AG04449 (cell line): Measurements from ENCODE around the gene OGT.
"Not testable (repeated sequence)": the region's sequence is repeated elsewhere in the genome, so short reads cannot be mapped to it uniquely, and the experiment has no call there.

Source experiments
- CTCF ChIA-PET: fragments of 350-600 bp; formaldehyde crosslinking; extraction: SDS; loops from one replicate; lab custom pipeline; 2021; ENCODE audit warnings: antibody characterized with exemption; lab: Yijun Ruan, JAX
- POLR2A ChIA-PET: fragments of 400-600, 350-600 bp; formaldehyde crosslinking; extraction: SDS; loops from one replicate; lab custom pipeline; 2020; ENCODE audit warnings: antibody characterized with exemption, inconsistent platforms; lab: Yijun Ruan, JAX
- DNase-seq: peaks from one replicate; pipeline ENCODE4 v3.0.0-alpha.2; 2010; ENCODE audit warnings: low read depth, low spot score
- H3K4me3 ChIP-seq: 2 replicates; pipeline ENCODE4 v1.5.1; 2011; ENCODE audit warnings: low read depth, mild to moderate bottlenecking, control low read depth, low read length
- TF ChIP-seq, protein P1 (sequence below): IDR thresholded peaks from one replicate; pipeline ENCODE4 v1.5.1; 2011; ENCODE audit warnings: mild to moderate bottlenecking, moderate library complexity, low read length, control low read depth, inconsistent platforms; ENCODE audit not compliant: insufficient read depth; ENCODE audit errors: missing control alignments

Gene OGT

DNA sequence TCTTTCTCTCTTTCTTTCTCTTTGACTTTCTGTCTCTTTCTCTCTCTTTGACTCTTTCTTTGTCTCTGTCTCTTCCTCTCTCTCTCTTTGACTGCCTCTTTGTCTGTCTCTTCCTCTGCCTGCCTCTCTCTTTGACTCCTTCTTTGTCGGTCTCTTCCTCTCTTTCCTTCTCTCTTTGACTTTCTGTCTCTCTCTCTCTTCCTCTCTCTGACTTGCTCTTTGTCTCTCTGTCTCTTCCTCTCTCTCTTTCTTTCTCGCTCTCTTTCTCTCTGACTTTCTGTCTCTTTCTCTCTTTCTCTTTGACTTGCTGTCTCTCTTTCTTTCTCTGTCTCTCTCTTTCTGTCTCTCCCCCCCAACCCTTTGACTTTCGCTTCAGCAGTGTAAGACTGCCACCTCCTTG is 36.4 kb upstream of the OGT start:
- POLR2A ChIA-PET: no interaction called here
- CTCF ChIA-PET: no interaction called here
- no peak for DNase-seq
- no peak overlapping the region for H3K4me3 ChIP-seq
- TF ChIP-seq, protein P1, sequence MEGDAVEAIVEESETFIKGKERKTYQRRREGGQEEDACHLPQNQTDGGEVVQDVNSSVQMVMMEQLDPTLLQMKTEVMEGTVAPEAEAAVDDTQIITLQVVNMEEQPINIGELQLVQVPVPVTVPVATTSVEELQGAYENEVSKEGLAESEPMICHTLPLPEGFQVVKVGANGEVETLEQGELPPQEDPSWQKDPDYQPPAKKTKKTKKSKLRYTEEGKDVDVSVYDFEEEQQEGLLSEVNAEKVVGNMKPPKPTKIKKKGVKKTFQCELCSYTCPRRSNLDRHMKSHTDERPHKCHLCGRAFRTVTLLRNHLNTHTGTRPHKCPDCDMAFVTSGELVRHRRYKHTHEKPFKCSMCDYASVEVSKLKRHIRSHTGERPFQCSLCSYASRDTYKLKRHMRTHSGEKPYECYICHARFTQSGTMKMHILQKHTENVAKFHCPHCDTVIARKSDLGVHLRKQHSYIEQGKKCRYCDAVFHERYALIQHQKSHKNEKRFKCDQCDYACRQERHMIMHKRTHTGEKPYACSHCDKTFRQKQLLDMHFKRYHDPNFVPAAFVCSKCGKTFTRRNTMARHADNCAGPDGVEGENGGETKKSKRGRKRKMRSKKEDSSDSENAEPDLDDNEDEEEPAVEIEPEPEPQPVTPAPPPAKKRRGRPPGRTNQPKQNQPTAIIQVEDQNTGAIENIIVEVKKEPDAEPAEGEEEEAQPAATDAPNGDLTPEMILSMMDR: no peak

DNA sequence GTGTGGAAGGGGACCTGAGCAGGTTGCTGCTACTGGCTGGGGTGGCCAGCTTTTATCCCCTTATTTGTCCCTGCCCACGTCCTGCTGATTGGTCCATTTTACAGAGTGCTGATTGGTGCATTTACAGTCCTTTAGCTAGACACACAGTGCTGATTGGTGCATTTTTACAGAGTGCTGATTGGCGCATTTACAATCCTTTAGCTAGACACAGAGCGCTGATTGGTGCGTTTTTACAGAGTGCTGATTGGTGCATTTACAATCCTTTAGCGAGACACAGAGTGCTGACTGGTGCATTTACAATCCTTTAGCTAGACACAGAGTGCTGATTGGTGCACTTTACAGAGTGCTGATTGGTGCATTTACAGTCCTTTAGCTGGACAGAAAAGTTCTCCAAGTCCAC is 30.8 kb upstream of the OGT start:
- CTCF ChIA-PET, POLR2A ChIA-PET, DNase-seq, H3K4me3 ChIP-seq: not testable (repeated sequence)

DNA sequence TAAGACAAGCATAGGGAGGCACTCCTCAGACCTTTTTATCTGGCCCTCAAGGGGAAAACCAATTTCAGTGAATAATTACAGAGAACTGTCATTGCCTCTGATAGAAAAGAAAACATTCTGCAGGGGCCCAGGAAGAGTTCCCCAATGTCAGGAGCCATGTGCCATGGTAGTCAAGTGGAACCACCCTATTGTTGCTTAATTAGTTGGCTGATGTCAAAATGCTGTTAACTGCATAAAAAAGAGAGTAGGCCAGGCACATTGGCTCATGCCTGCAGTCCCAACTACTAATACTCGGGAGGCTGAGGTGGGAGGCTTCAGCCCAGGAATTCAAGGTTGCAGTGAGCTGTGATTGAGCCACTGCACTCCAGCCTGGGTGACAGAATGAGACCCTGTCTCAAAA is 28.6 kb upstream of the OGT start:
- POLR2A ChIA-PET: no interaction called here
- no peak overlapping the region for H3K4me3 ChIP-seq
- CTCF ChIA-PET: no interaction called here
- DNase-seq: no peak
- TF ChIP-seq, protein P1: no peak

DNA sequence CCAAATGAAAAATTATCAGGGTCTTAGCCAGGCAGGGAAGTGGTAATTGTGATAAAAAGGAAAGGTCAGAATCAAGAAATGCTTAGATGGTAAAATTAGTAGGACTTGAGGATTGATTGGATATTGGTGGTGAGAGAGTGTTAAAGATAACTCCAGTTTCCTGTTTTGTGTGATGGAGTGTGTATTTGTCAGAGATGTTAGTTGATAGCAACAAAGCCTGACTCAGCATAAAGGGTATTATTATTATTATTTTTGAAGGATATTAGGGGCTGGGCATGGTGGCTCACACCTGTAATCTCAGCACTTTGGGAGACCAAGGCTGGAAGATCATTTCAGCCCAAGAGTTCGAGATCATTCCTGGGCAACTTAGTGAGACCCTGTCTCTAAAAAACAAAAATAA is 23.6 kb upstream of the OGT start:
- POLR2A ChIA-PET: no interaction called here
- no peak overlapping the region for H3K4me3 ChIP-seq
- TF ChIP-seq, protein P1: no peak
- CTCF ChIA-PET: no interaction called here
- no peak for DNase-seq

DNA sequence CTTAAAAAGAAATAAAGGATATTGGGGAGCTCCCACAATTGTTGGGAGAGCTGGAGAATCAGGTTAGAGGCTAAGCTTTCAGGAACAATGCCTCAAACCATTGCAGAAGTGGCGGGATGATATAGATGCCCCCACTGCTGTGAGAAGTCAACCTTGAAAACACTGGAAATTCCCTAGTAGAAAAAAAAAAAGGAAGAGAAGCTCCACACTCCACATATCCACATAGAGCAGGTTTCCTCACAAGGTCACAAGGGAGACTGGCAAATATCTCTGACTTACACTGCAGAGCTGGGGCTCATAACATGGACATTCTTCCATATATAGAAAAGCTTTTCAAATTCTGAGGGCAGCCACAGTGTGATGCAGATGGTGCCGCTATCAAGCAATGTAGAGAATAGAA is 22.7 kb upstream of the OGT start:
- POLR2A ChIA-PET: no interaction called here
- CTCF ChIA-PET: no interaction called here
- no peak for DNase-seq

DNA sequence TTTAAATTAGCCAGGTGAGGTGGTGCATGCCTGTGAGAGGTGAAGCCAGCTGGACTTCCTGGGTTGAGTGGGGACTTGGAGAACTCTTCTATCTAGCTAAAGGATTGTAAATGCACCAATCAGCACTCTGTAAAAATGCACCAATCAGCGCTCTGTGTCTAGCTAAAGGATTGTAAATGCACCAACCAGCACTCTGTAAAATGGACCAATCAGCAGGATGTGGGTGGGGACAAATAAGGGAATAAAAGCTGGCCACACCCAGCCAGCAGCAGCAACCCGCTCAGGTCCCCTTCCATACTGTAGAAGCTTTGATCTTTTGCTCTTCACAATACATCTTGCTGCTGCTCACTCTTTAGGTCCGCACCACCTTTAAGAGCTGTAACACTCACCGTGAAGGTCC is 19.2 kb upstream of the OGT start:
- H3K4me3 ChIP-seq, DNase-seq, POLR2A ChIA-PET, CTCF ChIA-PET: not testable (repeated sequence)

More for the DNA sequence above, 22.7 kb upstream of the OGT start:
- TF ChIP-seq, protein P1: no peak
- H3K4me3 ChIP-seq: no peak overlapping the region

DNA sequence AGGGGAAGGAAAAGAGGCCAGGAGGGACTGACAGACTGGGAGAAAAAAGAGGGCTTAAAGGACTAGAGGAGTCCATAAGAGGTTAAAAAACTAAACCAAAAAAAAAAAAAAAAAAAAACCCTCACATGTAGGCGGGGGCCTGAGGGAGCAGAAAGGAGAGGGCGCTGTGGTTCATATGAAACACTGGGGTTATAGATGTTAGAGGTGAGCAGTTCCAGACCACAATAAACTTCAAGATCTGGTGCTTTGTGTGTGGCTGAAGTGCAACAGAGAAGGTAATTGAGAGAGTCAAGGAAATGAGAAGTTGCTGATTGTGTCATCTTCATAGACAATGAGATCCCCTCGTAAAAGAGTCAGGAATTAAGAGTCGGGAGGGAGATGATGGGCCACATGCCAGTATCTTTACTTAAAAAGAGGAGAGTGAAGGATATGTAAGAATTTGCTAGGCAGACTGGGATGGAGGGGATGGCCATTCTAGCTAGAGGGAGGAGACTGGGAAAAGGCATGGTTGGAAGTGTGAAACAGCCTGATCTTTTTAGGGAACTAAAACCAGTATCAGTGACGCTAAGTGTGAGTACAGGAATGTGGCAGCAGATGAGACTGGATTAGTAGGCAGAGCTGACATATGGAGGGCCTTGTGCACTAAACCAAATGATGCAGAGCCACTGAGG is 18.4 kb upstream of the OGT start:
- TF ChIP-seq, protein P1: no peak
- H3K4me3 ChIP-seq: no peak overlapping the region
- no peak for DNase-seq
- ChIA-PET CTCF (interaction anchor here (1.1 kb wide), 1 partner anchor 21 kb away, joined by 3 read pairs; no protein-coding TSS in a partner anchor), POLR2A (interaction anchor here (1.0 kb wide), 1 partner anchor 18 kb away, joined by 3 read pairs; the partner anchor contains the start of gene OGT)
